Nephron progenitor cell (in vitro differentiated cells): Measurements from ENCODE around the gene ADCY10.

Experiments used
- DNase-seq: peaks from one replicate; pipeline ENCODE4 v3.0.0; 2021
- H3K27ac Mint-ChIP-seq: 2 replicates; pipeline ENCODE4 v1.8.0; 2021; ENCODE audit warnings: mild to moderate bottlenecking, moderate library complexity, mixed read lengths
- H3K27me3 Mint-ChIP-seq: 2 replicates; pipeline ENCODE4 v1.8.0; 2021; ENCODE audit warnings: mild to moderate bottlenecking, low read depth, mixed read lengths; ENCODE audit not compliant: poor library complexity
- H3K36me3 Mint-ChIP-seq: 2 replicates; pipeline ENCODE4 v1.8.0; 2021; ENCODE audit warnings: low read depth, mixed read lengths
- H3K4me1 Mint-ChIP-seq: 2 replicates; pipeline ENCODE4 v1.8.0; 2021; ENCODE audit warnings: mixed read lengths
- H3K4me3 Mint-ChIP-seq: 2 replicates; pipeline ENCODE4 v1.8.0; 2021; ENCODE audit warnings: mild to moderate bottlenecking, moderate library complexity, mixed read lengths
- H3K9me3 Mint-ChIP-seq: 2 replicates; pipeline ENCODE4 v1.8.0; 2021; ENCODE audit warnings: mild to moderate bottlenecking, moderate library complexity, mixed read lengths
- CTCF ChIP-seq: fragments of 200-600 bp; sonication (generic); IDR thresholded peaks from 2 replicates; pipeline ENCODE4 v1.5.0; 2021; ENCODE audit warnings: antibody characterized with exemption

ADCY10 gene

GRCh38 chr1:167791281-167792187 lies 122.4 kb downstream of the ADCY10 start:
- Mint-ChIP-seq H3K4me3 (no peak overlapping the region), H3K9me3 (no peaks in the 10 kb centered on the region), H3K27me3 (no peaks in the 10 kb centered on the region), H3K27ac (peak overlapping the region; percentile 63), H3K4me1 (peaks cover 37% of the 10 kb centered on the region), H3K36me3 (peaks cover 70% of the 10 kb centered on the region)
- TF ChIP-seq CTCF, result no peak
- peak; percentile 41 for DNase-seq

GRCh38 chr1:167790117-167790516 lies 123.8 kb downstream of the ADCY10 start:
- Mint-ChIP-seq H3K9me3 (no peaks in the 10 kb centered on the region), H3K4me1 (peaks cover 25% of the 10 kb centered on the region), H3K36me3 (peaks cover 82% of the 10 kb centered on the region), H3K27me3 (no peaks in the 10 kb centered on the region), H3K4me3 (no peak overlapping the region), H3K27ac (no peak overlapping the region)
- no peak for DNase-seq
- no peak for TF ChIP-seq CTCF

GRCh38 chr1:167789501-167789900 lies 124.4 kb downstream of the ADCY10 start:
- no peak for TF ChIP-seq CTCF
- Mint-ChIP-seq H3K4me3 (no peak overlapping the region), H3K27me3 (no peaks in the 10 kb centered on the region), H3K9me3 (no peaks in the 10 kb centered on the region), H3K4me1 (peaks cover 25% of the 10 kb centered on the region), H3K27ac (peak overlapping the region; percentile 79), H3K36me3 (peaks cover 88% of the 10 kb centered on the region)
- no peak for DNase-seq

- no peak for DNase-seq
- no peaks in the 10 kb centered on the region for H3K27me3 Mint-ChIP-seq
- H3K9me3 Mint-ChIP-seq, result peaks cover 5% of the 10 kb centered on the region
- TF ChIP-seq CTCF, result no peak
- H3K4me3 Mint-ChIP-seq, result no peak overlapping the region
- H3K4me1 Mint-ChIP-seq, result peaks cover 17% of the 10 kb centered on the region
- peak overlapping the region; percentile 58 for H3K27ac Mint-ChIP-seq
- H3K36me3 Mint-ChIP-seq, result peaks cover 91% of the 10 kb centered on the region
Observed at GRCh38 chr1:167786502-167786901, 127.4 kb downstream of the ADCY10 start.

GRCh38 chr1:167784876-167785550 lies 128.9 kb downstream of the ADCY10 start:
- no peak for DNase-seq
- H3K36me3 Mint-ChIP-seq, result peaks cover 95% of the 10 kb centered on the region
- H3K27me3 Mint-ChIP-seq, result no peaks in the 10 kb centered on the region
- no peak for TF ChIP-seq CTCF
- H3K27ac Mint-ChIP-seq, result no peak overlapping the region
- H3K4me1 Mint-ChIP-seq, result peaks cover 9% of the 10 kb centered on the region
- no peak overlapping the region for H3K4me3 Mint-ChIP-seq
- H3K9me3 Mint-ChIP-seq, result peaks cover 18% of the 10 kb centered on the region
